ENCODE results near the gene FAM50A. TPM values are rescaled to one million over a fixed set of nuclear protein-coding genes. Genes with fewer than 3 reads are reported as not detected.

The FAM50A gene
- total RNA-seq, 4 donors from 2014 or later: 37.3 to 104 (median 78.3) TPM

DNA sequence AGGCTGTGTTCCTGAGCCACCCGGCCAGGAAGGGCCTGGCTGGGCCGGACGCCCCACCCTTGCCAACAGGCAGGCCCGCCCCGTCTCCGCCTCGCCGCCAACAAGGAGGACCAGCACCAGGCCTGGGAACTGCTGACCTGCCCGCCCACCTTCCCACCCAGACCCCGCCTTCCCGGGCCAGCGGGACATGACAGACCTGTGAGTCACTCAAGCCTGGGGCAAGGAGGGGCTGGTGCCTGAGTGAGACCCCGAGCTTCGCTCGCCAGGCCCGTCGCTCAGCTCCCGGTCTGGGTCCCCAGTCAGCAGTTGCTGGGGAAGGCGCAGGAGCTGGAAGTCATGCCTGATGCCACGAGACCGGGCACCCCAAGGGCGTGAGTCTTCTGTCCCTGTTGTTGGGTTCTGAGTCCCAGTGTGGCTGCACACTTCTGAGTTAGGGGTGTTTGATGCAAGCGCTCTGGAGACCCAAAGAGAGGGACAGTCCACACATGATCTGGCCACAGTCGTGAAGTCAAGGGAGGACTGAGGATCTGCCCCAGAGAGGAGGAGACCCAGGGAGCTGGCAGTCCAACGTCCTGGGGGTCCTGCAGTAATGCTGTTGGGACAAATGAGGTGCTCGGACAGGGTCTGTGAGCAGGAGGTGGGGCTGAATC is 34.6 kb upstream of the FAM50A start, which contains the start of gene DNASE1L1:
TSS of gene DNASE1L1 (minus strand) at position 33 of the 650 bp plus-strand sequence. CDS start 3,686 bp downstream, outside the sequence.
- TF ChIP-seq, protein P1, sequence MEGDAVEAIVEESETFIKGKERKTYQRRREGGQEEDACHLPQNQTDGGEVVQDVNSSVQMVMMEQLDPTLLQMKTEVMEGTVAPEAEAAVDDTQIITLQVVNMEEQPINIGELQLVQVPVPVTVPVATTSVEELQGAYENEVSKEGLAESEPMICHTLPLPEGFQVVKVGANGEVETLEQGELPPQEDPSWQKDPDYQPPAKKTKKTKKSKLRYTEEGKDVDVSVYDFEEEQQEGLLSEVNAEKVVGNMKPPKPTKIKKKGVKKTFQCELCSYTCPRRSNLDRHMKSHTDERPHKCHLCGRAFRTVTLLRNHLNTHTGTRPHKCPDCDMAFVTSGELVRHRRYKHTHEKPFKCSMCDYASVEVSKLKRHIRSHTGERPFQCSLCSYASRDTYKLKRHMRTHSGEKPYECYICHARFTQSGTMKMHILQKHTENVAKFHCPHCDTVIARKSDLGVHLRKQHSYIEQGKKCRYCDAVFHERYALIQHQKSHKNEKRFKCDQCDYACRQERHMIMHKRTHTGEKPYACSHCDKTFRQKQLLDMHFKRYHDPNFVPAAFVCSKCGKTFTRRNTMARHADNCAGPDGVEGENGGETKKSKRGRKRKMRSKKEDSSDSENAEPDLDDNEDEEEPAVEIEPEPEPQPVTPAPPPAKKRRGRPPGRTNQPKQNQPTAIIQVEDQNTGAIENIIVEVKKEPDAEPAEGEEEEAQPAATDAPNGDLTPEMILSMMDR (IDR thresholded peaks at IDR 0.05; ENCODE audit: low read depth): no peak

DNA sequence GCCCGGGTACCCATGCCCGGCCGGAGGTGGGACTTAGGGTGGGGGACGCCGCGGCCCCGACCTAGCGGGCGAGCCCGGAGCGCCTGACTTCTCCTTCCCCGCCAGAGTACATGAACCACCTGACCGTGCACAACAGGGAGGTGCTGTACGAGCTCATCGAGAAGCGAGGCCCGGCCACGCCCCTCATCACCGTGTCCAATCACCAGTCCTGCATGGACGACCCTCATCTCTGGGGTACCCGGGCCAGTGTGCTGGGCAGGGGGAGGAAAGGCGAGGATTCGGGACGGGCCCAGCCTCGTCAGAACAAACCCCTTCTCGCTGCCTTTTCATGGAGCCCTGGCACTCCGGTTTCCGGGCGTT is 32.0 kb upstream of the FAM50A start:
- TF ChIP-seq, protein P1 (IDR thresholded peaks at IDR 0.05; ENCODE audit: low read depth): no peak

- TF ChIP-seq, protein P1 (IDR thresholded peaks at IDR 0.05; ENCODE audit: low read depth): no peak
These were observed 31.5 kb upstream of the FAM50A start for GRCh38 chrX:154412468-154412867.

DNA sequence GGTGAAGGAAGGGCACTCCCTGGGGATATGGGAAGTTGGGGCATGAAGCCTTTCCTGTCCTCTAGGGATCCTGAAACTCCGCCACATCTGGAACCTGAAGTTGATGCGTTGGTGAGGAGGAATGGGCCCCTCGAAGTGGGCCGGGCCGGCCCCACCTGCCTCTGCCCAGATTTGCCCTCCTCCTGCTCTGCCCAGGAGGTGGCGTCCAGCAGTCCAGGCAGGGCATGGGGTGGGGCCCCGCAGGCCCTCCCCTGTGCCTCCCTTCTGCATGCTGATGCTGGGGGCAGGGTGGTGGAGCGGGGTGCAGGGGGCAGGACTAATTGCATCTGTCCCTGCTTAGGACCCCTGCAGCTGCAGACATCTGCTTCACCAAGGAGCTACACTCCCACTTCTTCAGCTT is 30.8 kb upstream of the FAM50A start:
- TF ChIP-seq, protein P1 (IDR thresholded peaks at IDR 0.05; ENCODE audit: low read depth): no peak

- TF ChIP-seq, protein P1 (IDR thresholded peaks at IDR 0.05; ENCODE audit: low read depth): no peak
These were observed 26.8 kb upstream of the FAM50A start for GRCh38 chrX:154417157-154417556.

DNA sequence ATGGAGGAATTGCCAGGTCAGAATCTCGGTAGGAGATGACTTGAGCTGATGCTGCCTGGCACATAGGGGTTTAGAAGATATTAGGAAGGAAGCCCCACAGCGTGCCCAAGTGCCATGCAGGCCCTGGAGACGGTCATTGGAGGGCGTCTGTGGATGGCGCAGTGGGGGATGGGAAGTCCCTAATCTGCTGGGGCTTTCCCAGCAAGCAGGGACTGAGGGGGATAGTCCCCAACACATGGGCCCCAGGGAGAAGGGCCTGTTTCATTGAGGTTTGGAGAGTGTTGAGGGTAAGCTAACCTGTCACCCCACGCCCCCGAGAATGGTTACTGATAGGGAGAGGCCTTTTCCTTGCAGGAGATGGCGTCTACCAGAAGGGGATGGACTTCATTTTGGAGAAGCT is 24.8 kb upstream of the FAM50A start:
- TF ChIP-seq, protein P1 (IDR thresholded peaks at IDR 0.05; ENCODE audit: low read depth): no peak

- TF ChIP-seq, protein P1 (IDR thresholded peaks at IDR 0.05; ENCODE audit: low read depth): no peak
These were observed 24.1 kb upstream of the FAM50A start for GRCh38 chrX:154419688-154420401.
